ENCODE results near the gene SEM1. TPM values are rescaled to one million over a fixed set of nuclear protein-coding genes. Genes with fewer than 3 reads are reported as not detected.

Gene SEM1
- polyA plus RNA-seq, 1 donor (not counting 4 experiments of a cell fraction or from before 2014, with no cell fraction given) = 180 TPM

DNA sequence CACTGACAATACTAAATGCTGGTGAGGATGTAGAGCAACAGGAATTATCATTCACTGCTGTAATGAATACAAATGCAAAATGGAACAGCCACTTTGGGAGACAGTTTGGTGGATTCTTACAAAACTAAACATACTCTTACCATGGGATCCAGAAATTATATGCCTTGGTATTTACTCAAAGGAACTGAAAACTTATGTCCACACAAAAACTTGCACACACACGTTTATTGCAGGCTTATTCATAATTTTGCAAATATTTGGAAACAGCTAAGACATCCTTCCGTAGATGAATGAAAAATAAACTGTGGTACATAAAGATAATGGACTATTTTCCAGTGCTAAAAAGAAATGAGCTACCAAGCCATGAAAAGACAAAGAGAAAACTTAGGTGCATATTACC lies 69.6 kb downstream of the SEM1 start:
- dilution Hi-C loops (cut with MboI; ENCODE audit: extremely low pct_ligation_motif_present, low sequenced_read_pairs) = no loop called here
- Histone ChIP-seq H2AFZ (ENCODE audit: control insufficient read depth, low read length) (no peak overlapping the region), H3K9me1 (ENCODE audit: control insufficient read depth, extremely low read depth, insufficient read depth, low read length) (no peaks in the 10 kb centered on the region), H4K20me1 (ENCODE audit: control insufficient read depth, extremely low read depth, insufficient read depth, low read length) (no peaks in the 10 kb centered on the region), H3K4me2 (ENCODE audit: control insufficient read depth, extremely low read depth, insufficient read depth, low read depth, low read length) (no peak overlapping the region), H3K4me1 (ENCODE audit: control insufficient read depth, extremely low read depth, insufficient read depth, low read length) (peaks cover 4% of the 10 kb centered on the region), H3K27ac (ENCODE audit: control insufficient read depth, insufficient read depth, low read length) (no peak overlapping the region), H3K36me3 (ENCODE audit: control insufficient read depth in 2 of 2, extremely low read depth in 1 of 2, insufficient read depth in 2 of 2, low read length in 2 of 2) (no peaks in the 10 kb centered on the region), H3K27me3 (ENCODE audit: control insufficient read depth, extremely low read depth, insufficient read depth, low read length) (no peaks in the 10 kb centered on the region), H3K9ac (ENCODE audit: control insufficient read depth, extremely low read depth, insufficient read depth, low read length) (no peak overlapping the region), H3K4me3 (ENCODE audit: control insufficient read depth in 2 of 3, extremely low read depth in 1 of 3, insufficient read depth in 2 of 3, low read depth in 1 of 3, low read length in 3 of 3) (no peak overlapping the region), H3K9me3 (ENCODE audit: control insufficient read depth, low read depth, low read length) (no peaks in the 10 kb centered on the region), H3K79me2 (ENCODE audit: control insufficient read depth, insufficient read depth, low read length) (no peaks in the 10 kb centered on the region)
- no peak for FAIRE-seq
- no peak for TF ChIP-seq EZH2 (IDR thresholded peaks at IDR 0.05; ENCODE audit: low read length)
- no peak for TF ChIP-seq CTCF (optimal IDR thresholded peaks at IDR 0.05 in 1 of 3, IDR thresholded peaks at IDR 0.05 in 1 of 3, conservative IDR thresholded peaks at IDR 0.05 in 1 of 3; ENCODE audit: extremely low read depth in 1 of 3, insufficient read depth in 2 of 3, low read length in 3 of 3)
- DNase-seq (ENCODE audit: low read depth, low spot score) = no peak

All from keratinocyte (primary cell).